ENCODE results near the gene BID. TPM values are rescaled to one million over a fixed set of nuclear protein-coding genes. Genes with fewer than 3 reads are reported as not detected.

Gene BID
- total and polyA plus RNA-seq, 10 of the 15 experiments (the other 5 are each of a cell fraction or from before 2014, with no cell fraction given) = 7.9 to 241 (median 136) TPM

- H3K9me3 ChIP-seq (replicated peaks; ENCODE audit: control insufficient read depth, insufficient read depth, low read length) = no peaks in the 10 kb centered on the region; the same call in 2 of the 3 replicates
- ATAC-seq = no peak
- CTCF ChIA-PET = interaction anchor here (1.1 to 1.6 kb wide), 4 partner anchors 14 to 270 kb away, joined by 3 to 5 read pairs (median 4); no protein-coding TSS in a partner anchor
Observed at GRCh38 chr22:17806437-17806836, 32.2 kb upstream of the BID start.

More at GRCh38 chr22:17806437-17806836, 32.2 kb upstream of the BID start:
- Histone ChIP-seq H4K20me1 (ENCODE audit: control insufficient read depth, insufficient read depth) (no peaks in the 10 kb centered on the region), H3K79me2 (ENCODE audit: control insufficient read depth, insufficient read depth, low read length) (no peaks in the 10 kb centered on the region; the same call in 1 of the 2 replicates), H3K4me2 (ENCODE audit: control insufficient read depth, insufficient read depth) (no peak overlapping the region), H3K4me1 (ENCODE audit: control insufficient read depth, insufficient read depth, low read length) (peaks cover 15% of the 10 kb centered on the region), H3K9ac (ENCODE audit: control insufficient read depth, insufficient read depth, low read length) (no peak overlapping the region), H3K27ac (ENCODE audit: control insufficient read depth, insufficient read depth) (no peak overlapping the region), H2AFZ (ENCODE audit: control insufficient read depth, low read depth, low read length) (no peak overlapping the region), H3K27me3 (replicated peaks in 1 of 2; ENCODE audit: control insufficient read depth in 2 of 2, insufficient read depth in 2 of 2, low read length in 1 of 2) (no peaks in the 10 kb centered on the region), H3K36me3 (ENCODE audit: control insufficient read depth in 2 of 2, insufficient read depth in 2 of 2, low read length in 1 of 2) (peaks cover 14 to 20% of the 10 kb centered on the region in 2 experiments; a peak in 3 of 4 replicates), H3K4me3 (no peak overlapping the region)
- no TSS peak for BruUV-seq (replicated peaks)
- FAIRE-seq (no peak), DNase-seq (ENCODE audit: low read depth, low spot score) (no peak)
- in situ Hi-C loops (cut with MboI) = loop anchor here (10.0 kb wide), 1 partner anchor 62 kb away; no protein-coding TSS in a partner anchor
- WGBS (ENCODE audit: insufficient coverage, insufficient replicate concordance, low lambda C conversion rate, missing lambda C conversion rate) = 38% methylated on average over 2 of the region's 2 CpGs
- RAD21 ChIA-PET (ENCODE audit: unreplicated experiment) = interaction anchor here (0.8 kb wide), 1 partner anchor 158 kb away, joined by 3 read pairs; no protein-coding TSS in a partner anchor
- POLR2A ChIA-PET = interaction anchor here (0.6 kb wide), 2 partner anchors 42 to 135 kb away, joined by 3 to 4 read pairs; no protein-coding TSS in a partner anchor
- SMC1A ChIA-PET (ENCODE audit: uncharacterized antibody, unreplicated experiment) = interaction anchor here (0.7 to 1.3 kb wide), 2 partner anchors 12 to 269 kb away, joined by 3 to 4 read pairs; no protein-coding TSS in a partner anchor
- intact Hi-C loops (cut with micrococcal nuclease; ENCODE audit: unreplicated experiment) = no loop called here
- TF ChIP-seq MTA3 (IDR thresholded peaks at IDR 0.05; ENCODE audit: borderline replicate concordance, low read length) = no peak
- no peak for TF ChIP-seq POU2F2 (IDR thresholded peaks at IDR 0.05; ENCODE audit: borderline replicate concordance, low read depth, low read length)
- no peak for TF ChIP-seq BCL11A (IDR thresholded peaks at IDR 0.05; ENCODE audit: low read depth, low read length)
- TF ChIP-seq, protein P1, sequence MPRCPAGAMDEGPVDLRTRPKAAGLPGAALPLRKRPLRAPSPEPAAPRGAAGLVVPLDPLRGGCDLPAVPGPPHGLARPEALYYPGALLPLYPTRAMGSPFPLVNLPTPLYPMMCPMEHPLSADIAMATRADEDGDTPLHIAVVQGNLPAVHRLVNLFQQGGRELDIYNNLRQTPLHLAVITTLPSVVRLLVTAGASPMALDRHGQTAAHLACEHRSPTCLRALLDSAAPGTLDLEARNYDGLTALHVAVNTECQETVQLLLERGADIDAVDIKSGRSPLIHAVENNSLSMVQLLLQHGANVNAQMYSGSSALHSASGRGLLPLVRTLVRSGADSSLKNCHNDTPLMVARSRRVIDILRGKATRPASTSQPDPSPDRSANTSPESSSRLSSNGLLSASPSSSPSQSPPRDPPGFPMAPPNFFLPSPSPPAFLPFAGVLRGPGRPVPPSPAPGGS (IDR thresholded peaks at IDR 0.05; ENCODE audit: borderline replicate concordance, insufficient read depth, low read depth, low read length, poor library complexity, severe bottlenecking) = no peak
- no peak for TF ChIP-seq SRF (IDR thresholded peaks at IDR 0.05; ENCODE audit: low read depth in 2 of 2, low read length in 2 of 2)
- TF ChIP-seq RCOR1 (conservative IDR thresholded peaks at IDR 0.05; ENCODE audit: low read depth, low read length) = no peak
- TF ChIP-seq ASH2L (IDR thresholded peaks at IDR 0.05; ENCODE audit: borderline replicate concordance, low read depth) = no peak
- no peak for TF ChIP-seq SMAD5 (IDR thresholded peaks at IDR 0.05; ENCODE audit: low read depth)
- TF ChIP-seq JUND (IDR thresholded peaks at IDR 0.05; ENCODE audit: low read depth, low read length) = no peak
- TF ChIP-seq TAF1 (IDR thresholded peaks at IDR 0.05; ENCODE audit: borderline replicate concordance, low read depth, low read length) = no peak

All from GM12878 (cell line).